Measurements from ENCODE around the gene PNN. TPM values are rescaled to one million over a fixed set of nuclear protein-coding genes. Genes with fewer than 3 reads are reported as not detected.
A peak's percentile ranks its signal among the peaks of the same experiment; 100 is the strongest.
"Not testable (repeated sequence)": the region's sequence is repeated elsewhere in the genome, so short reads cannot be mapped to it uniquely, and the experiment has no call there.

The PNN gene
- polyA plus RNA-seq (2011; rRNA removed): 18.5 and 19.7 TPM in 2 replicates
- 17.8 and 21.8 TPM in 2 replicates for polyA minus RNA-seq (2011; rRNA and poly(A)+ RNA removed)

GRCh38 chr14:39174560-39175444, at the start of gene PNN:
Gene PNN (plus strand): TSS chr14:39175254. CDS start chr14:39175280, 26 bp downstream.
- POLR2A ChIA-PET: interaction anchor here (0.6 to 1.4 kb wide), 8 partner anchors 8 to 257 kb away, joined by 3 to 12 read pairs (median 3); partner anchors contain the start of genes FBXO33 and SEC23A
- Histone ChIP-seq H3K9me3 (ENCODE audit: control insufficient read depth, insufficient read depth, low read length) (no peaks in the 10 kb centered on the region; the same call in 1 of the 2 replicates), H3K27ac (ENCODE audit: low read depth, low read length) (peak within 1 kb of the TSS; percentile 87), H3K4me3 (ENCODE audit: low read depth, low read length) (peak within 1 kb of the TSS; percentile 91), H3K27me3 (ENCODE audit: control insufficient read depth, insufficient read depth, low read length) (no peaks in the 10 kb centered on the region)
- no peak for TF ChIP-seq CTCF (IDR thresholded peaks at IDR 0.05; ENCODE audit: low read depth, low read length)
- CTCF ChIA-PET: no interaction called here
- DNase-seq (ENCODE audit: low read depth, low spot score): peak; percentile 99

- ChIA-PET CTCF (interaction anchor here (1.1 to 1.6 kb wide), 3 partner anchors 18 to 230 kb away, joined by 3 to 5 read pairs (median 4); no protein-coding TSS in a partner anchor), POLR2A (interaction anchor here (1.0 to 1.6 kb wide), 2 partner anchors 32 to 35 kb away, joined by 3 to 5 read pairs; partner anchors contain the start of genes SEC23A and TRAPPC6B)
- not testable (repeated sequence) for H3K27ac ChIP-seq (ENCODE audit: low read depth, low read length); H3K9me3 ChIP-seq (ENCODE audit: control insufficient read depth, insufficient read depth, low read length); H3K27me3 ChIP-seq (ENCODE audit: control insufficient read depth, insufficient read depth, low read length); H3K4me3 ChIP-seq (ENCODE audit: low read depth, low read length); DNase-seq (ENCODE audit: low read depth, low spot score)
These were observed 37.2 kb upstream of the PNN start for GRCh38 chr14:39137835-39138234.

GRCh38 chr14:39138440-39138839, 36.6 kb upstream of the PNN start:
- TF ChIP-seq CTCF (IDR thresholded peaks at IDR 0.05; ENCODE audit: low read depth, low read length): no peak
- Histone ChIP-seq H3K27me3 (ENCODE audit: control insufficient read depth, insufficient read depth, low read length) (no peaks in the 10 kb centered on the region), H3K9me3 (ENCODE audit: control insufficient read depth, insufficient read depth, low read length) (peaks cover 4% of the 10 kb centered on the region), H3K27ac (ENCODE audit: low read depth, low read length) (no peak overlapping the region), H3K4me3 (ENCODE audit: low read depth, low read length) (no peak overlapping the region)
- CTCF ChIA-PET: interaction anchor here (1.1 to 1.6 kb wide), 3 partner anchors 19 to 230 kb away, joined by 3 to 5 read pairs (median 4); no protein-coding TSS in a partner anchor
- POLR2A ChIA-PET: interaction anchor here (1.6 kb wide), 1 partner anchor 32 kb away, joined by 5 read pairs; the partner anchor contains the start of gene TRAPPC6B
- DNase-seq (ENCODE audit: low read depth, low spot score): peak; percentile 10

GRCh38 chr14:39140170-39140569, 34.9 kb upstream of the PNN start:
- no peak for DNase-seq (ENCODE audit: low read depth, low spot score)
- ChIA-PET CTCF (no interaction called here), POLR2A (interaction anchor here (1.2 kb wide), 1 partner anchor 37 kb away, joined by 3 read pairs; the partner anchor contains the start of gene SEC23A)
- H3K27ac ChIP-seq (ENCODE audit: low read depth, low read length): no peak overlapping the region
- H3K27me3 ChIP-seq (ENCODE audit: control insufficient read depth, insufficient read depth, low read length): no peaks in the 10 kb centered on the region
- H3K4me3 ChIP-seq (ENCODE audit: low read depth, low read length): no peak overlapping the region
- H3K9me3 ChIP-seq (ENCODE audit: control insufficient read depth, insufficient read depth, low read length): peaks cover 4% of the 10 kb centered on the region
- TF ChIP-seq CTCF (IDR thresholded peaks at IDR 0.05; ENCODE audit: low read depth, low read length): no peak

- DNase-seq (ENCODE audit: low read depth, low spot score); POLR2A ChIA-PET; CTCF ChIA-PET; H3K9me3 ChIP-seq (ENCODE audit: control insufficient read depth, insufficient read depth, low read length); H3K4me3 ChIP-seq (ENCODE audit: low read depth, low read length); H3K27ac ChIP-seq (ENCODE audit: low read depth, low read length); H3K27me3 ChIP-seq (ENCODE audit: control insufficient read depth, insufficient read depth, low read length): not testable (repeated sequence)
These were observed 33.4 kb upstream of the PNN start for GRCh38 chr14:39141623-39142022.

- POLR2A ChIA-PET; DNase-seq (ENCODE audit: low read depth, low spot score); H3K4me3 ChIP-seq (ENCODE audit: low read depth, low read length); H3K9me3 ChIP-seq (ENCODE audit: control insufficient read depth, insufficient read depth, low read length); H3K27ac ChIP-seq (ENCODE audit: low read depth, low read length); H3K27me3 ChIP-seq (ENCODE audit: control insufficient read depth, insufficient read depth, low read length); CTCF ChIA-PET: not testable (repeated sequence)
These were observed 31.8 kb upstream of the PNN start for GRCh38 chr14:39143226-39143625.

Data from AG04450 (cell line).